GM15510 (cell line): ENCODE results near the gene TTYH1.

Experiments
- POLR2A ChIP-seq: IDR thresholded peaks from 3 replicates; pipeline ENCODE4 v1.6.1; 2011; ENCODE audit warnings: borderline replicate concordance; ENCODE audit not compliant: insufficient read length; ENCODE audit errors: extremely low read depth

TTYH1 gene

DNA sequence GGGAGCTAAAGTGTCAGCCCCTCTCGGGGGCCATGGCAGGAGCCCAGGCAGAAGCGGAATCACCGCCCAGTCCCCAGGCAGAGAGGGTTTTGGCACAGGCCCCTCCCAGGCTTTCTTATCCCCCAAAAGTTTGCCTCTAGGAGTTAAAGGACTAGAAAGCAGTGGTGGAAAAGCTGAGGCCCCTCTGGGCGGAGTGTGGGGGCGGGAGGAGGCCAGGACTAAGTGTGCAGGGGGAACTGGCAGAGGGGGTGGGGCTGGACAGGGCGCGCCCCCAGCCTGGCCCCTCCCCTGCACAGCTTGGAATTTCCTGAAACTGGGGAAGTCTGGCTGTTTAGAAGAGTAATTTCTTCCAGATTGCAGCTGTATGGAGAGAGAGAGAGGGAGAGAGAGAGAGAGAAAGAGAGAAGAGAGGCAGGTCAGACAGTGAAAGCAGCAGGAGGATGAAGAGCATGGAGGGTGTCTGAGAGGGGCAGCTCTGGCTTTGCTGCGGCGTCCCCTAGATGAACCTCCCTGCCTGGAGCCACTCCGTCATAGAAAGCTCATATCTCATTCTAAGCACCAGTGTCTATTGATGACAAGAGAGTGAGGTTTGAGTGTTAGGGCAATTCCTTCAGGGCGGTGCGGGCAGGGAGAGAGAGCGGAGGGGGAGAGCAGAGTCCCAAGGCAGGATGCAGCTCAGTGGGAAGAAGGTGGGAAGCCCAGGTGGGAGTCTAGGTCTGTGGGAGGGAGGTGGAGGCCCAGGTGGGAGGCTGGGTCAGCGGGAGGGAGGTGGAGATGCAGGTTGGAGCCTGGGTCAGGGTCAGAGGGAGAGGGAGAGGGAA lies 58.0 kb downstream of the TTYH1 start, which contains the start of gene CDC42EP5:
CDC42EP5 (minus strand) TSS at position 226 of the 821 bp plus-strand sequence. CDS start 7,749 bp downstream, outside the sequence.
- no peak for TF ChIP-seq POLR2A

DNA sequence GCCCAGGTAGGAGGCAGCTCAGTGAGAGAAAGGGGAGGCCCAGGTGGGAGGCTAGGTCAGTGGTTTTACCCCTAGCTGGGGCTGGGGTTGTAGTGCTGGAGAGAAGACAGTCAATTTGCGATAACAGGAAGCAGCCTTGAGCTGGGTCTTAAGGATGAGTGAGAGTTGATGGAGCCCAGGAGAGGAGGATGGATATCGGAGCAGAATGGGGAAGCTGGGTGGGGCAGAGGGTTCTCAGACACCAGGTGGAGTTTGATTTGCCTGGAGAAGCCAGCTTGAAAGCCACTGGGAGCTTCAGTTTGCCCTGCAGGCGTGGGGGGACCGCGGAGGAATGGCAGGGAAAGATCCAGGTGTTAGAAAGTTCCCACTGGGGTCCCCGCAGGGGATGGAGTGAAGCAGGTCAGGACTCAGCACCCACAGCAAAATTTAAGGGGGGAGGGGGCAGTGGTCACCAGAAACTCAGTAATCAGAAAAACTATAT lies 58.7 kb downstream of the TTYH1 start:
- TF ChIP-seq POLR2A = no peak

DNA sequence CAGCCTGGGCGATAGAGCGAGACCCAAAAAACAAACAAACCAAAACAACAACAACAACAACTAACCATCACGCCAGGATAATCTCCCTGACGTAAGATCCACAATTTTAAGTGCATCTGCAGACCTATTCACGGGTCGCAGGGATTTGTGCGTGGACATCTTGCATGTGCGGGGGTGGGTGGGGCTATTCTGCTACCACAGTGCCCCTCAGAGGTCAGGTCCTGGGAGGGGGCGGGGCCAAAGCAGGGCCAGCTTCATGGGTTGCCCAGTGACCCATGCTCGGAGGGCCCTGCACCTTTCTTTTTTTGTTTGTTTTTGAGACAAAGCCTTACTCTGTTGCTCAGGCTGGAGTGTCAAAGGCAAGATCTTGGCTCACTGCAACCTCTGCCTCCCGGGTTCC lies 60.4 kb downstream of the TTYH1 start:
- TF ChIP-seq POLR2A = no peak

DNA sequence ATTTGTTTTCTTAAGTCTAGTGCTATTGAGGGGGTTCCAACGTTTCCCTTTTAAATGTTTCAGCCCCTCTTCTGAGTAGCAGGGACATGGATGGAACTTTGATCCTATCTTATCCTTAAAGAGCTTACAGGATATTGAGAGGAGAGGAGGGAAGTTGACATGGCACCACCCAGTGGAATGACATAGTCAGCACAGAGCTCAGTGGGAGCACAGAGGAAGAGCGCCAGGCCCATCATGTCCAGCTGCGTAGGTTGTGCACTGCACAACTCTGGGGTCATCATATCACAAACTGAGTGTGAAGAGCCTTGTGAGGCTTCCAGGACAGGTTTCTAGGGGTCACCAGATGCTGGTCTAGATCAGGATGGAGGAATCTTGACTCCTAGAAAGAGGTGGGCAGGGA lies 62.4 kb downstream of the TTYH1 start:
- TF ChIP-seq POLR2A = no peak

DNA sequence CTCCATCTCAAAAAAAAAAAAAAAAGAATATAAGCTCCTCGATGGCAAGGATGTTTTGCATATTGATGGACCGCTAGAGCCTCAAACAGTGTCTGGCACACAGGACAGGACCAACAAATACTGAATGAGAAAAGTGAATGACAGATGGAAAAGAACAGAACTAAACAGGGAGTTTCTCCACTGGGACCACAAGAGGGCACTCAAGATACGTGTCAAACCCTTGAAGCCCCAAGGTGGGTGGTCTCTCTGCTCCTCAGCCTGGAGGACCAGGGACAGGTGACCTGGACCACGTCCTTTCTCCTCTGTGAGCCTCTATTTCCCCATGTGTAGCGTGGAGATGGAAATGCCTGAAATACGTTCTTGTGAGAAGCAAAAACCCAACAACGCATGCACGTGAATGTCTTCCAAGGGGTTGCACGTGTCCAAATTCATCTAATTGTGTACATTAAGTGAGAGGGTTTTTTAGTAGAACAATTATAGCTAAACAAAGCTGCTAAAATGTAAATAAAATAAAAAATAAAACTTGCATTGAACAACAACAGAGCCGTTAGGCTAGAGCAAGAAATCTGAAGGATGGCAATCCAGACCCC lies 63.5 kb downstream of the TTYH1 start:
- no peak for TF ChIP-seq POLR2A

DNA sequence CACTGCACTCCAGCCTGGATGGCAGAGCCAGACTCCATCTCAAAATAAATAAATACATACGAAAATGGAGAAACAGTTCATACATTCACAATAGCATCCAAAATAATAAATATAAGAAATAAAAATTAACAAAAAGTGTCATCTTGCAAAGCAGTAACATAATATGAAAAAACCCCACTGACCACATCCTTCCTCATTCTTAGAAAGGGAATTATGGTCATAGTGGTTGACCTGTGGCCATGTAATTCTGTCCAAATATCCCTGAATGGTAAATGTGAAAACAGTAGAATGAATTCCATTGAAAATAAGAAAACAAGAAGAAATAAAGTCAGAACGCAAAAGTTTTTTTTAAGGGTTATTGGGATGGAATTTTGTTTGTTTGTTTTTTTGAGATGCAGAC lies 64.8 kb downstream of the TTYH1 start:
- no peak for TF ChIP-seq POLR2A

DNA sequence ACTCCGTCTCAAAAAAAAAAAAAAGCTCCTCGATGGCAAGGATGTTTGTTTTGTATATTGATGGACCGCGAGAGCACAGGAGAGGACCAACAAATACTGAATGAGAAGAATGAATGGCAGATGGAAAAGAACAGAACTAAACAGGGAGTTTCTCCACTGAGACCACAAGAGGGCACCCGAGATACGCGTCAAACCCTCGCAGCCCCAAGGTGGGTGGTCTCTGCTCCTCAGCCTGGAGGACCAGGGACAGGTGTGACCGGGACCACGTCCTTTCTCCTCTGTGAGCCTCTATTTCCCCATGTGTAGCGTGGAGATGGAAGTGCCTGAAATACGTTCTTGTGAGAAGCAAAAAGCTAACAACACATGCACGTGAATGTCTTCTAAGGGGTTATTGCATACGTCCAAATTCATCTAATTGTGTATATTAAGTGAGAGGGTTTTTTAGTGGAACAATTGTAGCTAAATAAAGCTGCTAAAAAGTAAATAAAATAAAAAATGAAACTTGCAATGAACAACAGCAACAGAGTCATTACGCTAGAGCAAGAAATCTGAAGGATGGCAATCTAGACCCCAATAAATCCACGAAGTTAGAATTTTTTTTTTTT lies 66.2 kb downstream of the TTYH1 start:
- TF ChIP-seq POLR2A = no peak

DNA sequence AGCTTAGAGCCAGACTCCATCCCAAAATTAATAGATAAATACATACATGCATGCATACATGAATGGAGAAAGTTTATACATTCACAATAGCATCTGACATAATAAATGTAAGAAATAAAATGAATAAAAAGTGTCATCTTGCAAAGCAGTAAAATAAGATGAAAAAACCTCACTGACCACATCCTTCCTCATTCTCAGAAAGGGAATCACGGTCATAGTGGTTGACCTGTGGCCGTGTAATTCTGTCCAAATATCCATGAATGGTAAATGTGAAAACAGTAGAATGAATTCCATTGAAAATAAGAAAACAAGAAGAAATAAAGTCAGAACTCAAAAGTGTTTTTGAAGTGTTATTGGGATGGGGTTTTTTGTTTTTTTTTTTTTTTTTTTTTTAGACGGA lies 67.6 kb downstream of the TTYH1 start:
- TF ChIP-seq POLR2A = no peak

DNA sequence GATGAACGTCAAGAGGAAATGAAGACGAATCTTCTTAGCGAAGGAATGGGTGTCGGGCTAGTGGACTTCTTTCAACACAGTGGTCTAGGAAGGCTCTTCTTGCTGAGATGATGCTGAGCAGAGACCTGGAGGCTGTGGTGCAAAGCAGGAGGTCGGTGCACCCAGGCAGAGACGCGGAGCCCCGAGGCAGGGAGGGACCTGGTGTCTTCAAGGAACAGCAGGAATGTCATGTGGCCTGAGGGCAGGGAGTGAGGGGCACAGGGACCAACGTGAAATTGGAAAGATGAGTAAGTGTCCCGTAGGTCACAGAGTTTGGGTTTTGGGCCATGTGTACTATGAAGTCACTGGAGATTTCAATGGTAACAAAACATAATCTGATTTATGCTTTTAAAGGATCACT lies 69.2 kb downstream of the TTYH1 start:
- TF ChIP-seq POLR2A = no peak

DNA sequence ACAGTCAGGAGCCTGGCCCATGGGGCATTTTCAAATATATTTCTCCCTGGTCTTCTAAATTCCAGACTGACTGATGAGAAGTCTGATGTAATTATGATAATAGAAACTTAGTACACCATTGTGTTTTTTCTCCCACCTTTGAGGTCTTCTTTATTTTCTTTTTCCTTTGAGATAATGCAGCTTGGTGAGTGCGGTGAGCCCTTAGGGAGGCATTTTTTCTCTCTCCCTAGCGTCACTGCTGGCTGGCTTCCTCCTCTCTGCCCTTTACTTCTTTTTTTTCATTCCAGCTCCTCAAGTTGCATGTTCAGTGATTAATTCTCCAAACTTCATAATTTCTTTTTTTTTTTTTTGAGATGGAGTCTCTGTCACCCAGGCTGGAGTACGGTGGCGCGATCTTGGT lies 70.6 kb downstream of the TTYH1 start:
- no peak for TF ChIP-seq POLR2A
